ENCODE measurements around the gene SDK2. TPM values are rescaled to one million over a fixed set of nuclear protein-coding genes. Genes with fewer than 3 reads are reported as not detected.

SDK2 gene
- total RNA-seq, result 1.4 TPM
- long read RNA-seq, partial matches to known transcripts, result 0 of 2 reads
- long read RNA-seq, other reads (novel, unspliced or antisense), result 2 of 2 reads

DNA sequence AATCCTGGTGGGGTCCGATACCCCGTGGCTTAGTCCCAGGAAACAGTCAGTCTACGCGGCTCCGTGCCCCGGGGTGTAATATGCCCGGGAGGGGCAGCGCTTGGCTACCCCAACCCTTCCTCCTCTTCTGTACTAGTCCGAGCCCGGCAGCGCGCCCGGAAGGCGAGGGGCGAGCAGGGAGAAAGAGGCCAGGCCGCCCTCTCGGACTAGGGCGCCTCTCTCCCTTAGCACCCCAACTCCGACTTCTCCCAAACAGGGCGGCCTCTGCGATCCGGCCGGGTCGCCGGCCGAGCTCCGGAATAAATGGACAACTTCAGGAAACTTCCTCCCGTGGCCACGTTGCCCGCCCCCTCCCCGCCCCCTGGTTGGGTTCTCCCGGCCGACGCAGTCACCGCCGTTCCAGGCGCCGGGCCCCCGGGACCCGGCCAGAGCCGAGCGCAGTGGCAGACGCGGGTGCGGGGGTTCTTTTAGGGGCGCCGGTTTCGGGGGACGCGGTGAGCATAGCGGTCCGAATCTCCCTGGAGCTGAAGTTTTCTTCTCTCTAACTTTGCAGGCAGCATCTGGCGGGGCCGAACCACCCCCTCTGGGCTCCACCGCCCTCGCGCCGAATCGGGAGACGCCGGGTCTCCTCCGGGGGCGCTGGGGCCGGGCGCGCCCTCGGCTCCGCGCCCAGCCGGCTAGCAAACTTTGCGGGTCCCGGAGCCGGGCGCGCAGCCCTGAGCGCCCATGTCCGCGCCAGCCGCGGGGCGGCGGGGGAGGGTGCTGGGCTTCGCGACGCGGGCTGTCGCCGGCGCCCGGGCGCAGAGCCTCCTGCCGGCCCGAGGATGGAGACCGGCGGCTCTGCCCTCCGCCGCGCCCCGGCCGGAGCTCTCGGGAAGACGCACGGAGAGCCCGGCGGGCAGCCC is at the start of gene SDK2:
Gene SDK2, minus strand, starts transcription at position 301 of the 905 bp plus-strand sequence. CDS start 357 bp downstream, outside the sequence.
- Histone ChIP-seq H3K9me3 (no peaks in the 10 kb centered on the region), H3K36me3 (no peaks in the 10 kb centered on the region), H3K4me3 (peak within 1 kb of the TSS; percentile 52), H3K27me3 (ENCODE audit: low read depth) (peaks cover 76% of the 10 kb centered on the region), H3K4me1 (peaks cover 27% of the 10 kb centered on the region), H3K27ac (no peak within 1 kb of the TSS)
- ATAC-seq (peak in 1 of 2 donors; percentile 18), DNase-seq (no peak)
- TF ChIP-seq, protein P1, sequence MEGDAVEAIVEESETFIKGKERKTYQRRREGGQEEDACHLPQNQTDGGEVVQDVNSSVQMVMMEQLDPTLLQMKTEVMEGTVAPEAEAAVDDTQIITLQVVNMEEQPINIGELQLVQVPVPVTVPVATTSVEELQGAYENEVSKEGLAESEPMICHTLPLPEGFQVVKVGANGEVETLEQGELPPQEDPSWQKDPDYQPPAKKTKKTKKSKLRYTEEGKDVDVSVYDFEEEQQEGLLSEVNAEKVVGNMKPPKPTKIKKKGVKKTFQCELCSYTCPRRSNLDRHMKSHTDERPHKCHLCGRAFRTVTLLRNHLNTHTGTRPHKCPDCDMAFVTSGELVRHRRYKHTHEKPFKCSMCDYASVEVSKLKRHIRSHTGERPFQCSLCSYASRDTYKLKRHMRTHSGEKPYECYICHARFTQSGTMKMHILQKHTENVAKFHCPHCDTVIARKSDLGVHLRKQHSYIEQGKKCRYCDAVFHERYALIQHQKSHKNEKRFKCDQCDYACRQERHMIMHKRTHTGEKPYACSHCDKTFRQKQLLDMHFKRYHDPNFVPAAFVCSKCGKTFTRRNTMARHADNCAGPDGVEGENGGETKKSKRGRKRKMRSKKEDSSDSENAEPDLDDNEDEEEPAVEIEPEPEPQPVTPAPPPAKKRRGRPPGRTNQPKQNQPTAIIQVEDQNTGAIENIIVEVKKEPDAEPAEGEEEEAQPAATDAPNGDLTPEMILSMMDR (IDR thresholded peaks at IDR 0.05), result no peak
- intact Hi-C loops (cut with DNase I), result no loop called here

DNA sequence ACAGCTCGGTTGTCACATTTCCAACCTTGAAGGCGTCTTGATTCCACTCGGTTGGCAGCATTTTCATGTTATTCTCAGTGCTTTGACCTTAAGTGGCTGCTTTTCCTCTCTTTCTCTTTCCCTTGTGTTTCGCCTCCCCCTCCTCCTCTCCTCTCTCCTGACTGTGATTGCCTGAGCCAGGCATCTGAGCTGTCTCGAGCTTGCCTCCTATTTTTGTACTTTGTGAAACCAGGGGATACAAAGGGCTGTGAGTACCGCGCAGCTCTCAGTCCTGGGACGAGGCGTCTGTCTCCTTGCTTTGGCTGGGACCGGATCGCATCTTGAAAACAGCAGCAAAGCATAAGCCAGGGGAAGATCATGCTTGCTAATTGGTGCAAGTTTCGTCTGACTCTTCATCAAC is 48.8 kb upstream of the SDK2 start:
- Histone ChIP-seq H3K27me3 (ENCODE audit: low read depth) (no peaks in the 10 kb centered on the region), H3K36me3 (no peaks in the 10 kb centered on the region), H3K4me1 (no peaks in the 10 kb centered on the region), H3K9me3 (no peaks in the 10 kb centered on the region), H3K27ac (no peak overlapping the region), H3K4me3 (no peak overlapping the region)
- TF ChIP-seq, protein P1 (IDR thresholded peaks at IDR 0.05), result no peak
- no peak for ATAC-seq
- DNase-seq, result no peak
- intact Hi-C loops (cut with DNase I), result no loop called here

DNA sequence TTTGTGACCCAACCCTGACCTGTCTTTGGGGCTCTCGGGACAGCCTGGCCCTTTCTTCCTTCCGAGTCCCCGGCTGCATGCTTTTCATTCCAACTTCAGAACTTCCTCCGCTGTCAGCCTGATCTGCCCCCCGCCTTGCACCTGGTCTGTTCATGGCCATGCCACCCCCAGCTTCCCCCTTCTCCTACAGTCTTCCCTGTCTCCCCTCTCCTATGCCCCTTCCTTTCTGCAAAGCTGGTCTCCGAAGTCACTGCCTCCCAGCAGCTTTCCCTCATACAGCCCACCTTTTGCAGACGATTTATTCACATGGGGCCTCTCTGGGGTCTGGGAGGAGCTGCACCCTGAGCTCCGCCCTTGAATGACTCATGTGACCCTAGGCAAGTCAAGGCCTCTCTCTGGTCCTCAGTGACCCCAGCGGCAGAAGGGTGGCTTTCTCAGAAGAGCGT is 47.1 kb upstream of the SDK2 start:
- no peaks in the 10 kb centered on the region for H3K4me1 ChIP-seq
- no peaks in the 10 kb centered on the region for H3K36me3 ChIP-seq
- no peaks in the 10 kb centered on the region for H3K27me3 ChIP-seq (ENCODE audit: low read depth)
- no peak overlapping the region for H3K4me3 ChIP-seq
- ATAC-seq (no peak), DNase-seq (no peak)
- no peaks in the 10 kb centered on the region for H3K9me3 ChIP-seq
- intact Hi-C loops (cut with DNase I), result no loop called here
- TF ChIP-seq, protein P1 (IDR thresholded peaks at IDR 0.05), result no peak
- no peak overlapping the region for H3K27ac ChIP-seq

GRCh38 chr17:73690676-73691075 is 46.4 kb upstream of the SDK2 start:
- H3K9me3 ChIP-seq, result no peaks in the 10 kb centered on the region
- TF ChIP-seq, protein P1 (IDR thresholded peaks at IDR 0.05), result no peak
- intact Hi-C loops (cut with DNase I), result no loop called here
- no peak overlapping the region for H3K4me3 ChIP-seq
- ATAC-seq, result peak in 1 of 2 donors; percentile 54
- H3K36me3 ChIP-seq, result no peaks in the 10 kb centered on the region
- DNase-seq, result no peak
- H3K27me3 ChIP-seq (ENCODE audit: low read depth), result no peaks in the 10 kb centered on the region
- H3K27ac ChIP-seq, result no peak overlapping the region
- H3K4me1 ChIP-seq, result no peaks in the 10 kb centered on the region

DNA sequence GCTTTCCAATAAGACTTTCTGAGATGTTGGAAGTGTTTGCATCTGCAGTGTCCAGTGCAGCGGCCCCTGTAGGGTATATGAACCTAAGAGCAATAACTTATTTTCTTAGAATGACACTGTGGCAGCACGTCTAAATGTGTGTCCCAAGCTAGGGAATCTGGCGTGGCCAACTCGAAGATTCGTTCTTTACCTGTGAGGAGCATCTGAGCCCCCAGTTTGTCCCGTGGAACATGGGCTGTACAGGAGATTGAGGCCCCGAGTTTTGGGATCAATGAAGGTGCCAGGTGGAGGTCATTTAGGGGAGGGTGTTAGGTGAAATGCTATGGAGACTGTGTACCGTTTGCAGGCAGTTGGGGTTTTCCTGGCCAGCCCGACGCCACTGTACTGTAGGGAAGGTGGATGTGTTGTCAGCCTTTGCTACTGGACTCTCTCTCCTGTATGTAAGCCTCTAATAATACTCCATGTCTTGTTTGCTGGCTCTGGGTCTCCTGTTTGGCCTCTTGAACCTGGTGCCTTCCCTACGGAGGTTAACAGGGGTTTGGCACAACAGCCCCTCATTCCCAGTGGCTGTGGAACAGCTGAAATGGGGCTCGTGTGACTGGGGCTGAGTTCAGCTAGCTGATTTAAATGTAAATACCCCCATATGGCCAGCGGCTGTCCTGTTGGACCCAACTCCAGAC is 45.5 kb upstream of the SDK2 start:
- H3K4me3 ChIP-seq, result no peak overlapping the region
- TF ChIP-seq, protein P1 (IDR thresholded peaks at IDR 0.05), result no peak
- no peaks in the 10 kb centered on the region for H3K27me3 ChIP-seq (ENCODE audit: low read depth)
- H3K27ac ChIP-seq, result no peak overlapping the region
- no peaks in the 10 kb centered on the region for H3K9me3 ChIP-seq
- DNase-seq (no peak), ATAC-seq (no peak)
- H3K4me1 ChIP-seq, result no peaks in the 10 kb centered on the region
- intact Hi-C loops (cut with DNase I), result no loop called here
- no peaks in the 10 kb centered on the region for H3K36me3 ChIP-seq
